Activated CD8-positive, alpha-beta memory T cell treated with anti-CD3 and anti-CD28 coated beads for 24 hours (primary cell): ENCODE measurements around the gene SLC2A6.

Experiments used
- DNase-seq: peaks from one replicate; pipeline ENCODE4 v3.0.0-alpha.2; 2020

The SLC2A6 gene

DNA sequence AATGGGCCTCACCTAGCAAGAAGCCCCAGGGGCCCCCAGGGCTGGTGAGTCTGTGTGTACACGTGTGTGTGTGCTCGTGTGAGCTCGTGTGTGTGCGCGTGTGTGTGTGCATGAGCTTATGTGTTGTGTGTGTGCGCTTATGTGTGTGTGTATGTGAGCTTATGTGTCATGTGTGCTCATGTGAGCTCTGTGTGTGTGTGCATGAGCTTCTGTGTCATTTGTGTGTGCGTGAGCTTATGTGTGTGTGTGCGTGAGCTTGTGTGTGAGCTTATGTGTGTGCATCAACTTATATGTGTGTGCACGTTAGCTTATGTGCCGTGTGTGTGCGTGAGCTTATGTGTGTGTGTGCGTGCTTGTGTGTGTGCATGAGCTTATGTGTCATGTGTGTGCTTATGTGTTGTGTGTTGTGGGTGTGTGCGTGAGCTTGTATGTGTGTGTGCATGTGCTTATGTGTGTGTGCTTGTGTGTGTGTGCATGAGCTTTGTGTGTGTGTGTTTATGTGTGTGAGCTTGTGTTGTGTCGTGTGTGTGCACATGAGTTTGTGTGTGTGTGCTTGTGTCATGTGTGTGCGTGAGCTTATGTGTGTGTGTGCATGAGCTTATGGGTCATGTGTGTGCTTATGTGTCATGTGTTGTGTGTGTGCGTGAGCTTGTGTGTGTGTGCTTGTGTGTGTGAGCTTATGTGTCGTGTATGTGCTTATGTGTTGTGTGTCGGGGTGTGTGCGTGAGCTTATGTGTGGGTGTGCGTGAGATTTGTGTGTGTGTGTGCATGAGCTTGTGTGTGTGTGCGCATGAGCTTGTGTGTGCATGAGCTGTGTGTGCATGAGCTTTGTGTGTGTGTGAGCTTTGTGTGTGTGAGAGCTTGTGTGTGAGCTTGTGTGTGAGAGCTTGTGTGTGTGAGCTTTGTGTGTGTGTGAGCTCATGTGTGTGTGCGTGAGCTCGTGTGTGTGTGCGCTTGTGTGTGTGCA, 16.7 kb upstream of the SLC2A6 start:
- no peak for DNase-seq

DNA sequence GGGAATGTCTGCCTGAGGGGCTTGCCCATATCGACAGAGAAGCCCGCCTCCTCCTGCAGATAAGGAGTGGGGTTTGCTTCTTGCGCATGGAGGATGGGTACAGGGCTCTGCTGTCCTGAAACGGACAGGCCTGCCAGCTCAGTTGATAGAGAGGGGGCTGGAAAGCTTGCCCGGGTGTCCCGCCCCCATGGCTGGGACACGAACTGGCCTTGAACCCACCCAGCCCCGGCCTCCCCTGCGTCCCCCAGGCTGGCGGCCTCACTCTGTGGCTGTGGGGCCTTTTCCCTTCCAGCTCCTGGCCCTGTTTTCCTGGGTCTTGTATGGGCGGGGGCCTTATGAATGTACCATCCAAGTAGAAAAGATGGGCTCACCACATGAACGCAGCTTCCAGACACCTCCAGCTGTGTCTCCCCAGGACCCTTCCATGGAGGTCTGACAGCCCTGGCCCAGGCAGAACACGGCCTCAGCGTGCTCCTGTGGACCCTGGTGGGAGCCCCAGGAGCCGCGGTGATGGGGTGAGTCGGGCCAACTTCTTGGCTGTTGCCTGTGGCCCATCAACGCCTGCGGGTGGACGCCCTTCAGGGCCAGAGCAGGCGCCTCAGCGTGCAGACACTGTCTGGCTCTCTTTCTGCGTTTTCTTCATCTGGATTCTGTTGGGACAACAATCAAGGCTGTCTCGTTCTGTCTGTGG, 15.9 kb upstream of the SLC2A6 start:
- no peak for DNase-seq

DNA sequence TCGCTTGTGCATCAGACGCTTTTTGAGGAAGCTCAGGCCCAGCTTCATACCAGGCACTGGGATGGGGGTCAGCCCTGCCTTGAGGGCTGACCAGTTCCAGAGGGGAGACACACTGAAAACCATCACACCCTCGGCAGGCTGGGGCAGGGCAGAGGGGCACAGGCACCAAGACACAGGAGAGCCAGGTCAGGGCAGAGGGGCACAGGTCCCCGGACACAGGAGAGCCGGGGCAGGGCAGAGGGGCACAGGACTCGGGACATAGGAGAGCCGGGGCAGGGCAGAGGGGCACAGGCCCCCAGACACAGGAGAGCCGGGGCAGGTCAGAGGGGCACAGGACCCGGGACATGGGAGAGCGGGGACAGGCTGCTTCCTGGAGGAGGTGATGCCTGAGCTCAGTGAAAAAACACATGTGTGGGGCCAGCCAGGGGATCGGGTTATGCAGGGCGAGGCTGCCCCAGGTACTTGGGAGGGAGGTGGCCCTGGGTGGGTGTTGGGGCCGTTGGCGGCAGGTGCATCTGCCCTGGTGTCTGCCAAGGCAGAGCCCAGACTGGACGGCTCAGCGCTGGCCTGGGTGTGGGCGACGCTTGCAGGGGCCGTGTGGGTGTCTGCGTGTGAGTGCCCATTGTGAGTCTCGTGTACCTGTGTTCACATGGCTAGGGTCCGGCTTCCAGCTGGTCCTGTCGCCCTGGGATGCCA, 15.1 kb upstream of the SLC2A6 start:
- no peak for DNase-seq

DNA sequence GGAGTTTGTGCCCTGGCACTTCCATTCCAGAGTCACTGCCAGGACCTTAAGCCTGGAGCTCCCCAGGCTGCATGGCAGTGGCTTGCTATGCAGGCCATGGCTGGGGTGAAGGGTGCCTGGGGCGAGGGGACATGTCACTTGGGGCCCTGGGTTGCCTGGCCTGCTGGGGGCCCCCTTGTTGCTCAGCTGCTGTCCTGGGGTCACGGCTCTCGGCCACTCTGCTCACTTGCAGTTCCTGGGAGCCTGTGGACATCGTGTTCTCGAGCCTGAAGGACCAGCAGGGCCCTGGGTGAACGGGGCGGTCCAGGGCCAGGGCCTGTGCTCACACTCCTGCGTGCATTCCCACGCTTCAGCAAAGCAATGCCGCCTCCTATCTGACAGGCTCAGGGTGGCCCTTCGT, 14.5 kb upstream of the SLC2A6 start:
- DNase-seq, result no peak

DNA sequence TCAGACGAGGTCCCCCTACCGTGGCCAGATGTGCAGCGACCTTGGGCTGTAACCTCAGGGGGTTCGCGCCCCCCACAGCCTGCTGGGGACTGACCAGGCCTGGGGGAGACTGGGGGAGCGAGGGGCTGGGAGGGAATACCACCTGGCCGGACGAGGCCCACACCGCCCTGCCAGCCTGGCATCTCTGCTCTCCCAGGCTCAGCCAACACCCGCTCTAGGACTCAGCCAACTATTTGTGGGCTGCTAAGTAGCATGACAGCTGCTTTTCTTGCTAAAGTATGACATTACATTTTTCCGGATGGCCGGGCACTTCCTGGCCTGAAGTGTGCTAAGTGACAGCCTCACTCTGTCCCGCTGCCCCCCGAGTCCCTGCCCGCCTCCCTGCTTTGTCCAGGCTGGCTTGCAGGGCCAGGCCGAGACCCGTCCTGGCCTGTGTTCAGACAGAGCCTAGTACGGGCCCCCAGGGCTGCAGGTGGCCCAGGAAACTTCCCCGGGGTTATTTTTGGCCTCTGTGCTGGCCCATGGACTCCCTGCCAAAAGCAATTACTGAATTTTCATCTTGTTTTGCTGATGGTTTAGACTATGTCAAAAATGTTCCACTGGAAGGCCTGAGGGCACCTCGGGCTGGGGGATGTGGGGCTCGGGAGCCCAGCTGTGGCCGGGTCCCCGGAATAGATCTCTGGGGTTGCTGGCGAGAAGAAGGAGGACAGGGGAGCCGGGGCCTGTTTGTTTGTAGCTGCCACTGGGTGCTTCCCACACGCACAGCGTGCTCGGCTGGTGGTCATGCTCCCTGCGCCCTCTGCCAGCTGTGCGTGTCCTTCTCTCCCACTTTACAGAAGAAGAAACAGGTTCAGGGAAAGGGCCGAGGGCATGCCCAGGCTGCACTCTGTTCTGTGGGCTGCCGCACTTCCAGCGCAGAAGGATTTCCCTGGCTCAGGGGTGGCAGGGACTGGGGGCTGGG, 13.4 kb upstream of the SLC2A6 start:
- DNase-seq, result no peak

DNA sequence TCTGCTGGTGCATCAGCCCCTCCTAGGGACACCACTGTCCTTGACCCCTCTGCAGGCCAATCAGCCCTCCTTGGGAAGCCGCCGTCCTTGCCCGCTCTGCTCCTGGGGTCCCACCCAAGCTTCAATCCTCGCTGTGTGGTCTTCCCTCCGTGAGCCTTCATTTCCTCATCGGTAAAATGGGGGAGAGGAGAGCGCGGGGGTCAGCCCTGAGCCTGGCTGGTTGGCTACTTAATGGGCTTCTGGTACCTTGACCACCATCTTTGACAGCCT, 12.7 kb upstream of the SLC2A6 start:
- DNase-seq, result no peak

DNA sequence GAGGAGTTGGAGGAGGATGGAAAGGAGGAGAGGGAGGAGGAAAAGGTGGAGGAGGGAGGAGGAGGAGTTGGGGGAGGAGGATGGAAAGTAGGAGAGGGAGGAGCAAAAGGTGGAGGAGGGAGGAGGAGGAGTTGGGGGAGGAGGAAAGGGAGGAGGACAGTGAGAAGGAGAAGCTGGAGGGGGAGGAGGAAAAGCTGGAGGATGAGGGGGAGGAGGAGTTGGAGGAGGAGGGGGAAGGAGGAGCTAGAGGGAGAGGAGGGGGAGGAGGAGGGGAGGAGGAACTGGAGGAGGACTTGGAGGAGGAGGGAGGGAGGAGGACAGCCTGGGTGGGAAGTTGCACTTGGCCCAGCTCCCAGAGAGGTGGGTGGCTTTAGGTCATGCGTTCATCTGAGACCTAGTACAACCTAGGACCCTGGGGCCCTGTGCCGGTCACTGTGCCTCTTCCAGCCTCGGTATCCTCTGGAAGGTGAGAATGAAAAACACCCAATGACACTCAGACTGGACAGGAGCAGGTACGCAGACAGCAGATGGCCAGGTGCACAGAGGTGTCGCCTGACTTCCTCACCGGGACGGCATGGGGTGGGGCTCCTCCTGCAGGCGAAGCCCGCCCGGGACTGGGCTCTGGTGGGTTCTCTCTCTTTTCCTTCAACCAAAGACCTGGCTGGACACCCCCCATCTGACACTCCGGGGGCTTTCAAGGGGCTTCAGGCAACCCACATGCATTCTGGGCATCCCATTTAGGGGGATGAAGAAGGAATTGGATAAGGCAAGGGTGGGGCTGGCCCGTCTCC, 12.2 kb upstream of the SLC2A6 start:
- no peak for DNase-seq

DNA sequence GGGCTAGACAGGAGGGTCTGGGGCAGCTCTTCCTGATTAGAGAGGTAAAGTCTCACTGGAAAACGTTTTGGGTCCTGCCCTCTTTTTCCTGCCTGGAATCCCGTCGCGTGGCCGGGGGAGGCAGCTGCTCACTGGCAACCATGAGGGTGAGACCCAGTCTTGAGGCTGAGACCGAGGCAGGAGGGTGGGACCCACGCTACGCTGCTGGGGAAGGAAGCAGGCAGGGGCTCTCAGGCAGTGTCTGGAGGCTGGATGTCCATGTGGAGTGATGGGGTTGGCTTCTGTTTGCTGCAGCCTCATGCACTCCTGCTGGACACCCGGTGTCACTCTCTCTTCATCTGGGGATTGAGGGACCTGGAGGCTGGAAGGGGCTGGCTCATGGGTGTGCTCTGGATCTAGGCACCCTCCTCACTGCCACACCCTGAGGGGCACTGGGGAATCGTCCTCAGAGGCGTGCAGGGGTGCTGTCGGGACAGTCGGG, 11.3 kb upstream of the SLC2A6 start:
- no peak for DNase-seq

DNA sequence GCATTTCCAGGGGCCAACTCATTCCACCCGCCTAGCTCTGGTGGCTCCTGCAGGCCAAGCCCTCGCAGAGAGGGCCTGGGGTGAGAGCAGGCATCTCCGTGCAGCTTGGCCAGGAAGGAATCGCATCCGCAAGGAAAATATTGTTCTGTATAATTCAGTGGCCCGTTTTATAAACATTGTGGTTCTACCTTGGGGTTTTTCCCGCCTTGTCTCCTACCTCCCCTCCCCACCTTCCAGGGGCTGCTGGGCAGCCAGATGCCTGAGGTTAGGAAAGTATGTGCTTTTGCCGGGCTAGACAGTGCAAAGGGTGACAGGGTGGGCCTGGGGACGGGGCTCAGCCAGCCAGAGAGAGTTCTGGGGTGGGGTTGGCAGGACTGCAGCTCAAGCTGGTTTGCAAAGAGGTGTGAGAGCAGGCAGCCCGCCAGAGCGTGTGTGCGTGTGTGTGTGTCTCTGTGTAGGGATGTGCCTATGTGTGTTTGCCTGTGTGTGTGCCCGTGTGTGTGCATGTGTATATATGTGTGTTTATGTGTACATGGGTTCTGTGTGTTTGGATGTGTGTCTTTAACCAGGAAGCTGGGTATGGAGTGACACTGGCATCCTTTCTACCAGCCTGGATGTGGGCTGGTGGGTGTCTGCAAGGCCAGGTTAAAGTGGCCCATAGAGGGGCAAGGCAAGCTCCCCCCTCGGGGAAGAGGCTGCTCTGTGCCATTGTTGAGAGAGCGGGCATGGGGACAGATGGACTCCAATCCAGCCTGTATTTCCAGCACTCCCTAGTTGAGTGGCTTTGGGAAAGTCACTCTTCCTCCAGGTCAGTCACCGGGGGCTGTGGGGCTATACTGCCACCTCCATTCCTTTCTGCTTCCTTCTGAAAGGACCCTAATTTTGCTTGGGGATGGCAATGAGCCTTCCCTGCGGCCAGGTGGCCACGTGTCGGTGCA, 10.6 kb upstream of the SLC2A6 start:
- DNase-seq, result no peak

DNA sequence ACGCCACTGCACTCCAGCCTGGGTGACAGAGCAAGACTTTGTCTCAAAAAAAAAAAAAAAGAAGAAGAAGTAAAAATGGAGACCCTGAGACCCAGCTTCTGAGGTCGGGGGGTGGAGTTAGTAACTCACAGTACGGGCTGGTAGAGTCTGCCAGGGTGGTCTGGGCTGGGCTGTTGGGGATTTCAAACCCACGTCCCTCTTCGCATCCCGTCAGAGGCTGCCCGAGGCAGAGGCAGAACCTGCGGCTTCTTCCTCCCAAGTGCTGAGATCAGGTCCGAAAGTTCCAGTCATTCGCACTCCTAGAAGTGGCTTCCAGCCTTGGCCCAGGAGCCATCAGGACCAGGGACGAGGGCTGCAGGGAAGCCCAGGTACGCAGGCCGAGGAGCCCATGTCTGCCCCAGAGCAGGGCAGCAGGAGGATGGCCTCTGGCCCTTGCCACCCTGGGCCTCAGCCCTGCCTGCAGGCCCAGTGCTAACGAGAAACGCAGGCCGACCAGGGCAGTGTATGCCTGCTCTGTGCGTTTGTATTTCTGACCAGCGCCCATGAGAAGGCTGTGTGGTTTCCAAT, 9.9 kb upstream of the SLC2A6 start:
- DNase-seq, result no peak

DNA sequence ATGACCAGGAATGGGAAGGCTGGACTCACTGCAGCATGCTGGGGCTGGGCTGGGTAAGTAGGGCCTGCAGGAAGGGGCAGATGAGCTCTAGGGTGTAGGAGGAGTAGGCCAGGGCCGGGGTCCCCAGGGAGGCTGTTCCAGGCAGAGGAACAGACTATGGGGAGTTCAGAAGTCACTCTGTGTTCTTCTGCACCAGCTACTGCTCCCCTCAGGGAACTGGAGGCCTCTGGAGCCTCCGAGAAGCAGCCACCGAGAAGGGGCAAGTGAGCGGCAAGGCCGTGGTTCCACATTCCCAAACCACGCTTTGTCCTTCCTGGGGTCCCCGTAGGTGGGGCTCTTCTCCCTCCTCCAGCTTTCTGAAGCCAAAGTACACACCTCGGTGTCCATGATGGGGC, 8.4 kb upstream of the SLC2A6 start:
- DNase-seq, result no peak

DNA sequence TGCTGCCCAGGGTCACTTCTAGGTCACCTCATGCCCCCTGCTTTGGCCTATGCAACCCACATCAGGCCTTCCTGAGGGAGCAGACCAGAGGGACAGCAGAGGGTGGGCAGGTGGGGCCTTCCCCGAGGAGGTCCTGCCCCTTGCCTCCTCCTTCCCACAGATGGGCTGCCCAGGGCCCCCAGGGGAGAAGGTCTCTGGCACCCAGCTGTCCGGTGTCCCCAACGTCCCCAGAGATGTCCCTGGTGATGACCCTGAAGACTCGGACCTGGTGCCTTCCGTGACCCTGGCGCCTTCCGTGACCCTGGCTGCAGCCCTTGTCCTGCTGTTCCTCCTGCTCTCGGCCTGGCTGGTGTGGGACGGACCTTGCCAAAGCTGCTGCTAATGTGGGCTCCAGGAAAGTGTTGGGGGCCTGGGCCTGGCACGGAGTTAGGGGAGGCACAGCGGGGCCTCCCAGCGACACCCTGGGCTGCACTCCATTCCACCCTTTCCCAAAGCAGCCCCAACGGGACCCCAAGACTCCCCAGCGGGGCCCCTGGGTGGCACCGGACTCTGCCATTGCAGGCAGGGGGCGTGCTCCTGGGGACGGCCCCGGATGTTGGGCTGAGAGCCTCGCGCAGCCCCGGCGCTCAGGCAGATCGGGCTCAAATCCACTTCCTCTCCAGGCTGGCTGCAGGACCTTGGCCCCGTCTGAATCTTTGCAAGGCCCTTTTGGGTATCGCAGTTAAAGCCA, 6.8 kb upstream of the SLC2A6 start:
- no peak for DNase-seq

DNA sequence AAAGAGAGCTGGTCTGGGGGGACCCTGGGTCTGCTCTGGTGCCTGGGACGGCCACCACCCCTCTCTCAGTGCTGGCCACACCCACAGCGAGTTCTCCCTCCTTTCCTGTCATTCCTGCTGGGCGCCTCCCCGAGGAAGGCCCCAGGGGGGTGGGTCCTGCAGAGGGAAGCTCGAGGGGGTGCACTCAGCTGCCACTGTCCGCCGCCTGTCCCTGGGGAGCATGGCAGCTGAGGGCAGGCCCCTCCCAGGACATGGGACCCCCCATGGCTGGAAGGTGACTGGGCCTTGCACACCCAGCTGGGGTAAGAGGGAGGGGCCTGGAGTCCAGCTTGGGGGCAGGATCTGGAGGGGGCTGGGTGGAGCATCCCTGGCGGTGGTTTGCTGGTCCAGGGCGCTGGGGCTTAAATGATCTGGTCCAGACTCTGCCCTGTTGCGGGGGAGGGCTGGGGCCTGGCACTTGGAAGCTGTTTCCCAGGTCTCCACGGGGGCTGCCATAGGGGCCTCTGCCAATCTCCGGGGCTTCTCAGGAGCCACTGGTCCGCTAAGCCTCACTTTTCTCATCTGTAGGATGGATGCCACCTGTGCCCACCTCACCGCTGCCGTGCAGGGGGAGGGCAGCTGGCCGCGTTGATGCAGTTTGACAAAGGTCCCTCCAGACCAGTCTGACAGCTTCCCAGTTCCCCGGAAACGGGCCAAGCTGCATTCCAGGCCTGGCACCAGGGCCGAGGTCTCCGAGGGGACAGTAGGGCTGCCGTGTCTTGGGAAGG, 6.0 kb upstream of the SLC2A6 start:
- DNase-seq, result no peak

DNA sequence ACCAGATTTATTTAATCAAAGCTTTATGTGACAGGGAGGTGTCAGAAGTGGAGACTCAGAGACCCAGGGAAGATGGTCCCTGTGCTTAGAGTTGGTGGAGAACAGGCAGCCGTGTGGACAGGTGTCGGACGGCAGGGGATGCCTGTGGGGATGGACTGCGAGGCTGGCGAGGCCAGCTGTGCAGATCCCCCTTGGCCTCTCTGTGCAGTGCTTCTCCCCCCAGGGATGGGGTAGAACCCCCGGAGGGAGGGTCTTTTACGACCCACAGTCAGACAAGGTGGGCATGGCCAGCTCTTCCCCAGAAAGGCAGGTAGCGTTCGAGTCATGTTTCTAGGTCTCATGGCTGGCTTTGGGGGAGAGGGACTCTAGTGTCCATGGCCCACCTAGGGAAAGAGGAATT, 4.7 kb upstream of the SLC2A6 start:
- no peak for DNase-seq

DNA sequence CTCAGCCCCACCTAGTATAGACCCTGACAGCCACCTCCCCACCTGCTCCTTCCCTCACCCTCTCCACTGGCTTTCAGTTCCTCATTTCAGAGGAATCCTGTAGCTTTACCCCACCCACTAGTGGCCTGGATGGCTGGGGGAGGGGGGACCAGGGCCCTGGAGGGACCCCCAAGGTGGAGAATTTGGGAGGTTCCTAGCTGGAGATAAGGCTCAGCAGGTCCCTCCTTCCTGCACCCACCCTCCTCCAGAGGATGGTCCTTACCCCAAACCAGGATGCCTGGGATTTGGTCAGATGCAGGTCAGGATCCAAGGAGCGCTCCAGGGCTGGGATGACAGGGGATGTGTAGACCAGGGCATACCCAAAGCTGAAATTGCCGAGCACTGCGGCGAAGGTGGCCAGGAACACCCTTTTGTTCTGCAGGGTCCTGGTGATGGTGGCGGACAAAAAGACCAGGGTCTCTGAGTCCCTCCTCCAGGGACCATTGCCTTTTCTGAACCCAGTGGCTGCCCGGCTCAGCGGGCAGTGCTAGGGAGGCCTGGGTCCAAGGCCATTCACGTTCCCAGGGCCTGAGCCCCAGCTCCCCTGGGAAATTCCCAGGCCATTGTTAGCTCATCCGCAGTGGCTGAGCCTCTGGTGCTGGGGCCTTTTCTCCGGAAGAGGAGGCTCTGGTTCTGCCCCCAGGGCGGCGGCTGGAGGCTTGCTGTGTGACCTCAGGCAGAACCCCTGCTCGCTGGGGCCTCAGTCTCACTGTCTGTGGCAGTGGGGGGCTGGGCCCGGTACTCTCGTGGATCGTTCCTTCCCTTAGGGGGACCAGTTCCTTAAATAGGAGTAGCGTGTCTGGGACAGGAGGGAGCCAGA, 678 bp downstream of the SLC2A6 start:
- DNase-seq, result no peak

DNA sequence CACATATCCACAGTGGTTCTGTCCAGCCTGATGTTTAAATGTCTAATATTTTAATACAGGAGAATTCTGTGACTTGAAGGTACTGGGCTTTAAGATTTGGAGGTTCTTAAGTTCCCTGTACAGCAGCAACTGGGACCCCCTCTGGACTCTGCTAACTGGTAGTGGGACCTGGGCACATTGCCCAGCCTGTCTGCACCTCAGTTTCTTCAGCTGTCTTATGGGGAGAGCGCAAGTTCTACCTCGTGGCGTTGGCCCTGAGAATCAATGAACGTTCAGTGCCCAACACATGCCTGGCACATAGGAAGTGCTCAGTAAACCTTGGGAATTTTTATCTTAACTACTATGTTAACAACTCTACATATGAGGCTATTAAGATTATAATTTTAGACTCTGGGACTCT, 1.4 kb downstream of the SLC2A6 start:
- no peak for DNase-seq

DNA sequence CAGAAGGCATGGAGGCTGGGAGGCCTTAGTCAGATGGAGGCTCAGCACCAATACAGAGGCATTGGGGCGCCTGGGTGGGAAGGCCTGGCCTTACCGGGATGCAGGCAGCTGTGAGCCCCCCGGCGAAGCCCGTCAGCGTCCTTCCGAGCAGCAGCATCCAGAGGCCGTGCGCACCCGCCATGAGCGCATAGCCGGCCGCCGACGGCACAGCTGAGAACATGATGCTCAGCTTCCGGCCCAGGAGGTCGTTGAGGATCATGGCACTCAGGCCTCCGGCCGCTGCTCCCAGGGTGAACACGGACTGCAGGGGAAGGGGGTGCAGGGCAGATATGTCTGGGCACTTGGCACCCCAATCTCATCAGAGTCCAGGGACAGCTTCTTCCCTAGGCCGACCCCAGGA, 2.0 kb downstream of the SLC2A6 start:
- no peak for DNase-seq
